Measurements from ENCODE around the gene SDC4.

The SDC4 gene, protein sequence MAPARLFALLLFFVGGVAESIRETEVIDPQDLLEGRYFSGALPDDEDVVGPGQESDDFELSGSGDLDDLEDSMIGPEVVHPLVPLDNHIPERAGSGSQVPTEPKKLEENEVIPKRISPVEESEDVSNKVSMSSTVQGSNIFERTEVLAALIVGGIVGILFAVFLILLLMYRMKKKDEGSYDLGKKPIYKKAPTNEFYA

GRCh38 chr20:45347936-45348778 lies at the start of gene SDC4:
SDC4 (minus strand) TSS chr20:45348424; CDS start chr20:45348384, 40 bp downstream.
- no peak for TF ChIP-seq CTCF (IDR thresholded peaks at IDR 0.05; ENCODE audit: low read depth, low read length, missing control alignments)
- H3K4me3 ChIP-seq (ENCODE audit: low read depth, low read length), result peak within 1 kb of the TSS; percentile 22
- DNase-seq (ENCODE audit: low read depth), result no peak

- H3K4me3 ChIP-seq (ENCODE audit: low read depth, low read length), result no peak overlapping the region
- no peak for DNase-seq (ENCODE audit: low read depth)
- TF ChIP-seq CTCF (IDR thresholded peaks at IDR 0.05; ENCODE audit: low read depth, low read length, missing control alignments), result no peak
These were observed 46.8 kb upstream of the SDC4 start for GRCh38 chr20:45395114-45395415.

- no peak for DNase-seq (ENCODE audit: low read depth)
- no peak overlapping the region for H3K4me3 ChIP-seq (ENCODE audit: low read depth, low read length)
- TF ChIP-seq CTCF (IDR thresholded peaks at IDR 0.05; ENCODE audit: low read depth, low read length, missing control alignments), result no peak
These were observed 46.2 kb upstream of the SDC4 start for GRCh38 chr20:45394221-45395113.

- no peak for TF ChIP-seq CTCF (IDR thresholded peaks at IDR 0.05; ENCODE audit: low read depth, low read length, missing control alignments)
- no peak for DNase-seq (ENCODE audit: low read depth)
- H3K4me3 ChIP-seq (ENCODE audit: low read depth, low read length), result no peak overlapping the region
These were observed 44.5 kb upstream of the SDC4 start for GRCh38 chr20:45392733-45393132.

- TF ChIP-seq CTCF (IDR thresholded peaks at IDR 0.05; ENCODE audit: low read depth, low read length, missing control alignments), result no peak
- DNase-seq (ENCODE audit: low read depth), result no peak
These were observed 43.3 kb upstream of the SDC4 start for GRCh38 chr20:45391559-45391958.

GRCh38 chr20:45390931-45391330 lies 42.7 kb upstream of the SDC4 start:
- no peak for TF ChIP-seq CTCF (IDR thresholded peaks at IDR 0.05; ENCODE audit: low read depth, low read length, missing control alignments)
- H3K4me3 ChIP-seq (ENCODE audit: low read depth, low read length), result no peak overlapping the region
- no peak for DNase-seq (ENCODE audit: low read depth)

More at GRCh38 chr20:45391559-45391958, 43.3 kb upstream of the SDC4 start:
- no peak overlapping the region for H3K4me3 ChIP-seq (ENCODE audit: low read depth, low read length)

Measured in GM12864 (cell line).